ENCODE measurements around the gene PEX14. TPM values are rescaled to one million over a fixed set of nuclear protein-coding genes. Genes with fewer than 3 reads are reported as not detected.

Gene PEX14
- total and polyA plus RNA-seq, 10 of the 15 experiments (the other 5 are each of a cell fraction or from before 2014, with no cell fraction given) = 1.4 to 23.2 (median 12.0) TPM

DNA sequence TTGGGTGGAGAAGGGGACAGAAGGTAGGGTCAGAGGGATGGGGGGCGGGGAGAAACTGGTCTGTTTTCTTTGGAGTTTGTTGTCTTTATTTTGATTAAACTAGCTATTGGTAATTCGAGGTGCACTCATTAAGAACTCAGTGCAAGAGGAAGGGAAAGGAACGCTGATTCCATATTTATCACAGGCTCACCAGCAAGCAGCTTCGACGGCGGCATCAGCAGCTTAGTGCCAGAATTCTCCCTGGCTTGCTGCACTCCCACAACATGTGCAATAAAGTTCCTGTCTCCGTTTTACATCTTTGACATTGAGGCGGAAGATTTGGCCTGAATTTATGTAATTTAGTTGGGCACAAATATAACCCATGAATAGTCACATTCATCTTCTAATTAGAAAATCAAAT lies 57.6 kb downstream of the PEX14 start:
- POLR2A ChIA-PET = no interaction called here
- TF ChIP-seq JUND (IDR thresholded peaks at IDR 0.05; ENCODE audit: low read depth, low read length) (no peak), NFXL1 (IDR thresholded peaks at IDR 0.05; ENCODE audit: borderline replicate concordance) (no peak), CBX5 (IDR thresholded peaks at IDR 0.05; ENCODE audit: low read depth) (no peak), MYB (IDR thresholded peaks at IDR 0.05; ENCODE audit: borderline replicate concordance, low read depth, low read length) (no peak), EZH2 (IDR thresholded peaks at IDR 0.05; ENCODE audit: borderline replicate concordance, control insufficient read depth, low read depth, low read length) (no peak), MEF2A (IDR thresholded peaks at IDR 0.05; ENCODE audit: insufficient read depth, low read depth, low read length) (no peak), BHLHE40 (IDR thresholded peaks at IDR 0.05; ENCODE audit: borderline replicate concordance in 1 of 2, low read depth in 2 of 2, low read length in 1 of 2) (no peak), RFX5 (IDR thresholded peaks at IDR 0.05; ENCODE audit: low read depth, low read length) (no peak), HDAC2 (IDR thresholded peaks at IDR 0.05) (no peak), ZNF217 (IDR thresholded peaks at IDR 0.05) (no peak), POLR2AphosphoS2 (IDR thresholded peaks at IDR 0.05; ENCODE audit: low read depth, low read length) (no peak), PAX5 (IDR thresholded peaks at IDR 0.05; ENCODE audit: borderline replicate concordance, low read depth, low read length) (no peak)
- TF ChIP-seq, protein P1, sequence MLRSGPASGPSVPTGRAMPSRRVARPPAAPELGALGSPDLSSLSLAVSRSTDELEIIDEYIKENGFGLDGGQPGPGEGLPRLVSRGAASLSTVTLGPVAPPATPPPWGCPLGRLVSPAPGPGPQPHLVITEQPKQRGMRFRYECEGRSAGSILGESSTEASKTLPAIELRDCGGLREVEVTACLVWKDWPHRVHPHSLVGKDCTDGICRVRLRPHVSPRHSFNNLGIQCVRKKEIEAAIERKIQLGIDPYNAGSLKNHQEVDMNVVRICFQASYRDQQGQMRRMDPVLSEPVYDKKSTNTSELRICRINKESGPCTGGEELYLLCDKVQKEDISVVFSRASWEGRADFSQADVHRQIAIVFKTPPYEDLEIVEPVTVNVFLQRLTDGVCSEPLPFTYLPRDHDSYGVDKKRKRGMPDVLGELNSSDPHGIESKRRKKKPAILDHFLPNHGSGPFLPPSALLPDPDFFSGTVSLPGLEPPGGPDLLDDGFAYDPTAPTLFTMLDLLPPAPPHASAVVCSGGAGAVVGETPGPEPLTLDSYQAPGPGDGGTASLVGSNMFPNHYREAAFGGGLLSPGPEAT (IDR thresholded peaks at IDR 0.05; ENCODE audit: low read depth) = no peak
- TF ChIP-seq, protein P2, sequence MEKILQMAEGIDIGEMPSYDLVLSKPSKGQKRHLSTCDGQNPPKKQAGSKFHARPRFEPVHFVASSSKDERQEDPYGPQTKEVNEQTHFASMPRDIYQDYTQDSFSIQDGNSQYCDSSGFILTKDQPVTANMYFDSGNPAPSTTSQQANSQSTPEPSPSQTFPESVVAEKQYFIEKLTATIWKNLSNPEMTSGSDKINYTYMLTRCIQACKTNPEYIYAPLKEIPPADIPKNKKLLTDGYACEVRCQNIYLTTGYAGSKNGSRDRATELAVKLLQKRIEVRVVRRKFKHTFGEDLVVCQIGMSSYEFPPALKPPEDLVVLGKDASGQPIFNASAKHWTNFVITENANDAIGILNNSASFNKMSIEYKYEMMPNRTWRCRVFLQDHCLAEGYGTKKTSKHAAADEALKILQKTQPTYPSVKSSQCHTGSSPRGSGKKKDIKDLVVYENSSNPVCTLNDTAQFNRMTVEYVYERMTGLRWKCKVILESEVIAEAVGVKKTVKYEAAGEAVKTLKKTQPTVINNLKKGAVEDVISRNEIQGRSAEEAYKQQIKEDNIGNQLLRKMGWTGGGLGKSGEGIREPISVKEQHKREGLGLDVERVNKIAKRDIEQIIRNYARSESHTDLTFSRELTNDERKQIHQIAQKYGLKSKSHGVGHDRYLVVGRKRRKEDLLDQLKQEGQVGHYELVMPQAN (conservative IDR thresholded peaks at IDR 0.05) = no peak
- TF ChIP-seq, protein P3, sequence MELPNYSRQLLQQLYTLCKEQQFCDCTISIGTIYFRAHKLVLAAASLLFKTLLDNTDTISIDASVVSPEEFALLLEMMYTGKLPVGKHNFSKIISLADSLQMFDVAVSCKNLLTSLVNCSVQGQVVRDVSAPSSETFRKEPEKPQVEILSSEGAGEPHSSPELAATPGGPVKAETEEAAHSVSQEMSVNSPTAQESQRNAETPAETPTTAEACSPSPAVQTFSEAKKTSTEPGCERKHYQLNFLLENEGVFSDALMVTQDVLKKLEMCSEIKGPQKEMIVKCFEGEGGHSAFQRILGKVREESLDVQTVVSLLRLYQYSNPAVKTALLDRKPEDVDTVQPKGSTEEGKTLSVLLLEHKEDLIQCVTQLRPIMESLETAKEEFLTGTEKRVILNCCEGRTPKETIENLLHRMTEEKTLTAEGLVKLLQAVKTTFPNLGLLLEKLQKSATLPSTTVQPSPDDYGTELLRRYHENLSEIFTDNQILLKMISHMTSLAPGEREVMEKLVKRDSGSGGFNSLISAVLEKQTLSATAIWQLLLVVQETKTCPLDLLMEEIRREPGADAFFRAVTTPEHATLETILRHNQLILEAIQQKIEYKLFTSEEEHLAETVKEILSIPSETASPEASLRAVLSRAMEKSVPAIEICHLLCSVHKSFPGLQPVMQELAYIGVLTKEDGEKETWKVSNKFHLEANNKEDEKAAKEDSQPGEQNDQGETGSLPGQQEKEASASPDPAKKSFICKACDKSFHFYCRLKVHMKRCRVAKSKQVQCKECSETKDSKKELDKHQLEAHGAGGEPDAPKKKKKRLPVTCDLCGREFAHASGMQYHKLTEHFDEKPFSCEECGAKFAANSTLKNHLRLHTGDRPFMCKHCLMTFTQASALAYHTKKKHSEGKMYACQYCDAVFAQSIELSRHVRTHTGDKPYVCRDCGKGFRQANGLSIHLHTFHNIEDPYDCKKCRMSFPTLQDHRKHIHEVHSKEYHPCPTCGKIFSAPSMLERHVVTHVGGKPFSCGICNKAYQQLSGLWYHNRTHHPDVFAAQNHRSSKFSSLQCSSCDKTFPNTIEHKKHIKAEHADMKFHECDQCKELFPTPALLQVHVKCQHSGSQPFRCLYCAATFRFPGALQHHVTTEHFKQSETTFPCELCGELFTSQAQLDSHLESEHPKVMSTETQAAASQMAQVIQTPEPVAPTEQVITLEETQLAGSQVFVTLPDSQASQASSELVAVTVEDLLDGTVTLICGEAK (IDR thresholded peaks at IDR 0.05; ENCODE audit: borderline replicate concordance) = no peak

More for the DNA sequence above, 57.6 kb downstream of the PEX14 start:
- FAIRE-seq (no peak), ATAC-seq (no peak), DNase-seq (ENCODE audit: low read depth, low spot score) (no peak)
- ChIA-PET SMC1A (ENCODE audit: uncharacterized antibody, unreplicated experiment) (no interaction called here), RAD21 (ENCODE audit: unreplicated experiment) (no interaction called here), CTCF (no interaction called here)
- H3K4me3 ChIP-seq = no peak overlapping the region
- WGBS (ENCODE audit: insufficient coverage, insufficient replicate concordance, low lambda C conversion rate, missing lambda C conversion rate) = 98% methylated on average over 8 of the region's 8 CpGs
- H3K9me3 ChIP-seq (replicated peaks; ENCODE audit: control insufficient read depth, insufficient read depth, low read length) = no peaks in the 10 kb centered on the region
- no peaks in the 10 kb centered on the region for H4K20me1 ChIP-seq (ENCODE audit: control insufficient read depth, insufficient read depth)
- H3K79me2 ChIP-seq (ENCODE audit: control insufficient read depth, insufficient read depth, low read length) = no peaks in the 10 kb centered on the region; the same call in none of the 2 replicates
- no peak overlapping the region for H2AFZ ChIP-seq (ENCODE audit: control insufficient read depth, low read depth, low read length)
- intact Hi-C loops (cut with micrococcal nuclease; ENCODE audit: unreplicated experiment) (no loop called here), in situ Hi-C loops (cut with MboI) (no loop called here)
- peaks cover 5 to 7% of the 10 kb centered on the region in 2 experiments; a peak in 3 of 4 replicates for H3K36me3 ChIP-seq (ENCODE audit: control insufficient read depth in 2 of 2, insufficient read depth in 2 of 2, low read length in 1 of 2)
- H3K27me3 ChIP-seq (replicated peaks in 1 of 2; ENCODE audit: control insufficient read depth in 2 of 2, insufficient read depth in 2 of 2, low read length in 1 of 2) = no peaks in the 10 kb centered on the region
- H3K27ac ChIP-seq (ENCODE audit: control insufficient read depth, insufficient read depth) = no peak overlapping the region
- no peak overlapping the region for H3K9ac ChIP-seq (ENCODE audit: control insufficient read depth, insufficient read depth, low read length)
- no TSS peak for BruUV-seq (replicated peaks)
- no peaks in the 10 kb centered on the region; the same call in 1 of the 2 replicates for H3K4me1 ChIP-seq (ENCODE audit: control insufficient read depth, insufficient read depth, low read length)
- H3K4me2 ChIP-seq (ENCODE audit: control insufficient read depth, insufficient read depth) = no peak overlapping the region
